ENCODE data around the gene COL6A5. TPM values are rescaled to one million over a fixed set of nuclear protein-coding genes. Genes with fewer than 3 reads are reported as not detected.

Gene COL6A5
- total RNA-seq, 1 experiment from 2014 or later: not detected

- H3K36me3 Mint-ChIP-seq (ENCODE audit: insufficient read depth, unreplicated experiment): no peaks in the 10 kb centered on the region
- ChIA-PET CTCF (interaction anchor here (0.6 kb wide), 1 partner anchor 1876 kb away, joined by 3 read pairs; no protein-coding TSS in a partner anchor), POLR2A (no interaction called here)
- H3K36me3 ChIP-seq (ENCODE audit: control insufficient read depth, insufficient read depth, low read length): no peaks in the 10 kb centered on the region
- no peak overlapping the region for H3K4me3 Mint-ChIP-seq (ENCODE audit: unreplicated experiment)
- H3K9me3 Mint-ChIP-seq (ENCODE audit: unreplicated experiment): no peaks in the 10 kb centered on the region
- H3K9me3 ChIP-seq: no peaks in the 10 kb centered on the region
- no peak for TF ChIP-seq CTCF (IDR thresholded peaks at IDR 0.05; ENCODE audit: insufficient read depth in 1 of 2, low read depth in 1 of 2, low read length in 1 of 2, severe bottlenecking in 1 of 2, unreplicated experiment in 1 of 2)
- H3K4me1 Mint-ChIP-seq (ENCODE audit: low read depth, unreplicated experiment): no peaks in the 10 kb centered on the region
- no peak overlapping the region for H3K27ac Mint-ChIP-seq (ENCODE audit: unreplicated experiment)
- H3K27me3 ChIP-seq (replicated peaks; ENCODE audit: control insufficient read depth, insufficient read depth, low read length): no peaks in the 10 kb centered on the region
- BruUV-seq (replicated peaks): no TSS peak
- peaks cover 7% of the 10 kb centered on the region for H3K27me3 Mint-ChIP-seq (ENCODE audit: insufficient read depth, unreplicated experiment)
- H3K4me3 ChIP-seq (ENCODE audit: low read depth, low read length): no peak overlapping the region
- intact Hi-C loops (cut with micrococcal nuclease; ENCODE audit: unreplicated experiment): no loop called here
- no peak for DNase-seq
- no peaks in the 10 kb centered on the region for H3K4me1 ChIP-seq
Measured at GRCh38 chr3:130468311-130468710, 122.8 kb downstream of the COL6A5 start.

GRCh38 chr3:130470126-130470525 lies 124.7 kb downstream of the COL6A5 start:
- H3K36me3 Mint-ChIP-seq (ENCODE audit: insufficient read depth, unreplicated experiment): no peaks in the 10 kb centered on the region
- BruUV-seq (replicated peaks): no TSS peak
- Histone ChIP-seq H3K27me3 (replicated peaks; ENCODE audit: control insufficient read depth, insufficient read depth, low read length) (no peaks in the 10 kb centered on the region), H3K4me1 (no peaks in the 10 kb centered on the region), H3K36me3 (ENCODE audit: control insufficient read depth, insufficient read depth, low read length) (no peaks in the 10 kb centered on the region), H3K4me3 (ENCODE audit: low read depth, low read length) (no peak overlapping the region), H3K9me3 (no peaks in the 10 kb centered on the region)
- POLR2A ChIA-PET: no interaction called here
- CTCF ChIA-PET: no interaction called here
- no peak for DNase-seq
- TF ChIP-seq CTCF (IDR thresholded peaks at IDR 0.05; ENCODE audit: insufficient read depth in 1 of 2, low read depth in 1 of 2, low read length in 1 of 2, severe bottlenecking in 1 of 2, unreplicated experiment in 1 of 2): no peak
- no peak overlapping the region for H3K27ac Mint-ChIP-seq (ENCODE audit: unreplicated experiment)
- no peaks in the 10 kb centered on the region for H3K4me1 Mint-ChIP-seq (ENCODE audit: low read depth, unreplicated experiment)
- H3K9me3 Mint-ChIP-seq (ENCODE audit: unreplicated experiment): peaks cover 7% of the 10 kb centered on the region
- peaks cover 6% of the 10 kb centered on the region for H3K27me3 Mint-ChIP-seq (ENCODE audit: insufficient read depth, unreplicated experiment)
- intact Hi-C loops (cut with micrococcal nuclease; ENCODE audit: unreplicated experiment): no loop called here
- no peak overlapping the region for H3K4me3 Mint-ChIP-seq (ENCODE audit: unreplicated experiment)

- Histone ChIP-seq H3K4me3 (ENCODE audit: low read depth, low read length) (no peak overlapping the region), H3K9me3 (no peaks in the 10 kb centered on the region), H3K36me3 (ENCODE audit: control insufficient read depth, insufficient read depth, low read length) (no peaks in the 10 kb centered on the region), H3K4me1 (no peaks in the 10 kb centered on the region), H3K27me3 (replicated peaks; ENCODE audit: control insufficient read depth, insufficient read depth, low read length) (no peaks in the 10 kb centered on the region)
- DNase-seq: no peak
- POLR2A ChIA-PET: no interaction called here
- Mint-ChIP-seq H3K4me3 (ENCODE audit: unreplicated experiment) (no peak overlapping the region), H3K36me3 (ENCODE audit: insufficient read depth, unreplicated experiment) (no peaks in the 10 kb centered on the region), H3K27ac (ENCODE audit: unreplicated experiment) (no peak overlapping the region), H3K9me3 (ENCODE audit: unreplicated experiment) (peaks cover 7% of the 10 kb centered on the region), H3K27me3 (ENCODE audit: insufficient read depth, unreplicated experiment) (peaks cover 3% of the 10 kb centered on the region), H3K4me1 (ENCODE audit: low read depth, unreplicated experiment) (no peaks in the 10 kb centered on the region)
- no TSS peak for BruUV-seq (replicated peaks)
- intact Hi-C loops (cut with micrococcal nuclease; ENCODE audit: unreplicated experiment): no loop called here
- TF ChIP-seq CTCF (IDR thresholded peaks at IDR 0.05; ENCODE audit: insufficient read depth in 1 of 2, low read depth in 1 of 2, low read length in 1 of 2, severe bottlenecking in 1 of 2, unreplicated experiment in 1 of 2): no peak
- CTCF ChIA-PET: no interaction called here
Measured at GRCh38 chr3:130473416-130473815, 127.9 kb downstream of the COL6A5 start.

Measured in Caco-2 (cell line).